ENCODE data around the gene APOL6.

DNA sequence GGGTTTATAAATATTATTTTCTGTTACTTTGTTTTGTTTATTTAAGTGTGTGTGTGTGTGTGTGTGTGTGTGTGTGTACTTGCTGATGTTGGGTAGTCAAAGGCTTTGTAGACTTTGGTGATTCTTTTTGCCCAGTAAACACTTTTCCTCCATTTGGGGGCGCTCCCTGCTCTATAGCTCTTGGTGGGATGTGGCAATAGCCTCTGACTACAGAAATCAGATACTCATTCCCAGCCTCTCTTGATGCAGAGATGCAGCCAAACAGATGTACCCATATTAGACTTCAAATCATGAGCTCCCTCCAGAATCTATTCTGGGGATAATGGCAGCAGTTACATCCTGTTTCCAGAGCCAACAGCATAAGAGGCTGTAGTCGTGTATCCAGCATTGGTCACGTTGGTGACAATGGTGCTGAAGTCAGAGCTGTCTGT, 36.0 kb downstream of the APOL6 start:
- TF ChIP-seq, protein P1, sequence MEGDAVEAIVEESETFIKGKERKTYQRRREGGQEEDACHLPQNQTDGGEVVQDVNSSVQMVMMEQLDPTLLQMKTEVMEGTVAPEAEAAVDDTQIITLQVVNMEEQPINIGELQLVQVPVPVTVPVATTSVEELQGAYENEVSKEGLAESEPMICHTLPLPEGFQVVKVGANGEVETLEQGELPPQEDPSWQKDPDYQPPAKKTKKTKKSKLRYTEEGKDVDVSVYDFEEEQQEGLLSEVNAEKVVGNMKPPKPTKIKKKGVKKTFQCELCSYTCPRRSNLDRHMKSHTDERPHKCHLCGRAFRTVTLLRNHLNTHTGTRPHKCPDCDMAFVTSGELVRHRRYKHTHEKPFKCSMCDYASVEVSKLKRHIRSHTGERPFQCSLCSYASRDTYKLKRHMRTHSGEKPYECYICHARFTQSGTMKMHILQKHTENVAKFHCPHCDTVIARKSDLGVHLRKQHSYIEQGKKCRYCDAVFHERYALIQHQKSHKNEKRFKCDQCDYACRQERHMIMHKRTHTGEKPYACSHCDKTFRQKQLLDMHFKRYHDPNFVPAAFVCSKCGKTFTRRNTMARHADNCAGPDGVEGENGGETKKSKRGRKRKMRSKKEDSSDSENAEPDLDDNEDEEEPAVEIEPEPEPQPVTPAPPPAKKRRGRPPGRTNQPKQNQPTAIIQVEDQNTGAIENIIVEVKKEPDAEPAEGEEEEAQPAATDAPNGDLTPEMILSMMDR (IDR thresholded peaks at IDR 0.05), result peak in 4 of 7 experiments; percentile 23 to 33 (median 30)
- TF ChIP-seq POLR2A (IDR thresholded peaks at IDR 0.05), result no peak

Measured in body of pancreas (tissue), 4 donors.